Measurements from ENCODE around the gene KCNN3.

KCNN3 gene

DNA sequence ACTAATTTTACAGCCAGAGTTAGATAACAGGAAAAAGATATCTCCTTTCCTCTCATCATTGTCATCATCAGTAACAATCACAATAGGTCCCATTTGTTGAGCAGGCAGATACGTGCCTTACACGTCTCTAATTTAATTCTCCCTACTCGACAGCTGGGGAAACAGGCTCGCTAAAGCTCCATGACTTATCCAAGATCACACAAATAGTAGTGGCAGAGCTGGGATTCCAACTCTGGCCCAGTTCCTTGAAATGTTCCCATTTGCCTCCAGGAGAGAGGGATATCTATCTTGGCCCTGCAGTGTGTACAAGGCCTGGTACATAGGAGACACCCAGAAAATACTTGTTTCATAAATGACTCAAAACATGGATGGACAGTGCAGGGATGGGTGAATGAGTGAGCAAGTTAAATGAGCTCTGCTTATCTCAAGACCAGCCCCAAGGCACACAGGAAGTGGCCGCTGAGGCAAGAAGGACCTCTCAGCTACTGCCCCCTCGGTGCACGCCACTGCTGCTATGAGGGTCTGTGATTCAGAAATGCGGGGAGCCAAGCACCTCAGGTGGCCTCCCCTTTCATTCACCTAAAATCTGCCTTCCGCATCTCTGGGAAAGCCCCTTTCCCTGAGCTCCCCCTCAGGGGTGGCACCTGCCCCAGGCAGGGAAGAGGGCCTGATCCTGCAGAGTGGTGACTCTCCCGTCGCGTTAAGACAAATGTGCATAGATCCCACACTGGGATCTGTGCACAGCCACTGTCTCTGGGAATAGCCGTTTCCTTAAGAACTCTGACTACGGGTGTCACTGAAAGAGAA lies 3.6 kb downstream of the KCNN3 start:
- H3K9me3 ChIP-seq, result no peaks in the 10 kb centered on the region
- peaks cover 65% of the 10 kb centered on the region for H3K27me3 ChIP-seq
- no peaks in the 10 kb centered on the region for H3K36me3 ChIP-seq
- TF ChIP-seq, protein P1, sequence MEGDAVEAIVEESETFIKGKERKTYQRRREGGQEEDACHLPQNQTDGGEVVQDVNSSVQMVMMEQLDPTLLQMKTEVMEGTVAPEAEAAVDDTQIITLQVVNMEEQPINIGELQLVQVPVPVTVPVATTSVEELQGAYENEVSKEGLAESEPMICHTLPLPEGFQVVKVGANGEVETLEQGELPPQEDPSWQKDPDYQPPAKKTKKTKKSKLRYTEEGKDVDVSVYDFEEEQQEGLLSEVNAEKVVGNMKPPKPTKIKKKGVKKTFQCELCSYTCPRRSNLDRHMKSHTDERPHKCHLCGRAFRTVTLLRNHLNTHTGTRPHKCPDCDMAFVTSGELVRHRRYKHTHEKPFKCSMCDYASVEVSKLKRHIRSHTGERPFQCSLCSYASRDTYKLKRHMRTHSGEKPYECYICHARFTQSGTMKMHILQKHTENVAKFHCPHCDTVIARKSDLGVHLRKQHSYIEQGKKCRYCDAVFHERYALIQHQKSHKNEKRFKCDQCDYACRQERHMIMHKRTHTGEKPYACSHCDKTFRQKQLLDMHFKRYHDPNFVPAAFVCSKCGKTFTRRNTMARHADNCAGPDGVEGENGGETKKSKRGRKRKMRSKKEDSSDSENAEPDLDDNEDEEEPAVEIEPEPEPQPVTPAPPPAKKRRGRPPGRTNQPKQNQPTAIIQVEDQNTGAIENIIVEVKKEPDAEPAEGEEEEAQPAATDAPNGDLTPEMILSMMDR (IDR thresholded peaks at IDR 0.05), result no peak
- H3K27ac ChIP-seq, result no peak overlapping the region
- H3K4me3 ChIP-seq (ENCODE audit: low read depth in 1 of 2, low read length in 1 of 2), result no peak overlapping the region
- H3K4me1 ChIP-seq (ENCODE audit: control insufficient read depth in 1 of 2, insufficient read depth in 1 of 2, low read depth in 1 of 2, low read length in 1 of 2), result peaks cover 4% of the 10 kb centered on the region in 2 experiments

DNA sequence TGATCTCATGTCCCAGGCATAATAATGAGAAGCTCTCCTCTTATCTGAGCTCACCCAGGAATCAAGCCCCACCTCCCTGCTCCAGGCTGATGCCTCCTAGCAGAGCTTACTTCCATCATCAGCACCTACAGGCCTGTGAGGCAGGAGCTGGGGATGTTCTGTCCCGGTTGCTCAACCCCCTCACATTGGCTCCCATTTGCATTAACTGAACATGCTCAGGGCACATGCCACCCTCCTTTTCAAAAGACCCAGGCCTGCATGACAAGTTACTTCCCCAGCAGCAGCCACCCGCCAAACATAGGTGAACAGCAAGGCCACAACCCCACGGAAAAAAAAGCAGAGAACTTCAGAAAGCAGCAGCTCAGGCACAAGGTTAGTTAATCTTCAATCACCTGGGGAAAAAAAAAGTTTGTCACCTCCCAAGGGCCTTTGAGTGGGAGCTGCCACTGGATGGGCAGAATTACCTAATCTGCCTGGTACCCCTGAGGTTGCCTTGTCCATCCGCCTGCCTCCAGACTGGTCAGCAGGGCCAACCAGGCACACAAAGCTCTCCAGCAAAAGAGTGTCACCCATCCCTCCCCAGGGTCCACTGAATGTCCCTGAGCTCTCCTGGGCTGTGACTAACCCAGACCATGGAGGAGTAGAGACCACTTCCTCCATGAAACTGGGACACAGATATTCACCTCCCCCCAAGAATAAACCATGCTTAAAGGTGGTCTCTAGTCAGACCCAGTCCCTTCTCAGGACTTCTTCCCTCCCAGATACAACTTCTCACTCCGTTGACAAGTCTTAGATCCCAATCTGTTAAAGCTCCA lies 4.4 kb downstream of the KCNN3 start:
- Histone ChIP-seq H3K27me3 (peaks cover 61% of the 10 kb centered on the region), H3K4me3 (ENCODE audit: low read depth in 1 of 2, low read length in 1 of 2) (no peak overlapping the region), H3K4me1 (ENCODE audit: control insufficient read depth in 1 of 2, insufficient read depth in 1 of 2, low read depth in 1 of 2, low read length in 1 of 2) (peaks cover 4% of the 10 kb centered on the region in 2 experiments), H3K9me3 (no peaks in the 10 kb centered on the region), H3K27ac (no peak overlapping the region), H3K36me3 (no peaks in the 10 kb centered on the region)
- TF ChIP-seq, protein P1 (IDR thresholded peaks at IDR 0.05), result no peak

DNA sequence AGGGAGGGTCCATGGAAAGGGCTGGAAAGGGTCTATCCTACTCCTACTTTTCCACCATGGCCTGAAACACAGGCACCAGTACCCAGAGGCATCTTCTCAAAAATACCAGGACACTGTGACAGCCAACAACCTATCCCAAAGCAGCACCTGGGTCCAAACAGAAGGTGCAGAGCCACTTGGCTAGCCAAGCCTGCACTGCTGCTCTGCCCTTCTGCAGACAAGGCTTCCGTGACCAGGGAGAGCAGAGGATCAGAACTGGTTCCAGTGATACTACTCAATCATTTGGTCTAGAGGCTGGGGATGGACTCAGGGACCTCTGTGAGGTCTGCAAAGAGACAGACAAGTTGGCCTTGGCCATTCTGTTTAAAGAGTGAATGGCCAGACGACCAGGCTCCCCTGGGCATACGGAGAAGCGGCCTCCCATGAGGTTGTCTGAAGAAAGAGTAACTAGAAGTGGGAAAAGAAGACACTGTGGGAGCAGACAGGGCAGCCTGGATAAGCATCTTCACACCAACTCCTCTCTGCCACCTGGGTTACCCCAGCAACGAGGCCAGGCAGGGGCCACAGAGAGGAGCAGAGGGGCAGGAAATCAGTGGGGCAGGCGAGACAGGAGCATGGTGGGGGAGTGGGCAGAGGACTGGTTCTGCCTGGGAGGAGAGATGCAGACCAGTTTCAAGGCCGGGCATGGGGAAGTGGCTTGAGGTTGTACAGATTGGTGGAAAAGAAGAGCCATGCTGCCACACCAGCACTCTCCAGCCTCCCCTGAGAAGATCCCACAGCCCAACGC lies 5.7 kb downstream of the KCNN3 start:
- no peak overlapping the region for H3K27ac ChIP-seq
- H3K4me1 ChIP-seq (ENCODE audit: control insufficient read depth in 1 of 2, insufficient read depth in 1 of 2, low read depth in 1 of 2, low read length in 1 of 2), result no peaks in the 10 kb centered on the region
- H3K4me3 ChIP-seq (ENCODE audit: low read depth in 1 of 2, low read length in 1 of 2), result no peak overlapping the region
- no peaks in the 10 kb centered on the region for H3K36me3 ChIP-seq
- TF ChIP-seq, protein P1 (IDR thresholded peaks at IDR 0.05), result no peak
- H3K9me3 ChIP-seq, result no peaks in the 10 kb centered on the region
- peaks cover 53% of the 10 kb centered on the region for H3K27me3 ChIP-seq

GRCh38 chr1:154863315-154864174 lies 6.5 kb downstream of the KCNN3 start:
- no peaks in the 10 kb centered on the region for H3K4me1 ChIP-seq (ENCODE audit: control insufficient read depth in 1 of 2, insufficient read depth in 1 of 2, low read depth in 1 of 2, low read length in 1 of 2)
- no peak overlapping the region for H3K4me3 ChIP-seq (ENCODE audit: low read depth in 1 of 2, low read length in 1 of 2)
- no peaks in the 10 kb centered on the region for H3K9me3 ChIP-seq
- no peak overlapping the region for H3K27ac ChIP-seq
- TF ChIP-seq, protein P1 (IDR thresholded peaks at IDR 0.05), result no peak
- H3K36me3 ChIP-seq, result no peaks in the 10 kb centered on the region
- peaks cover 45% of the 10 kb centered on the region for H3K27me3 ChIP-seq

DNA sequence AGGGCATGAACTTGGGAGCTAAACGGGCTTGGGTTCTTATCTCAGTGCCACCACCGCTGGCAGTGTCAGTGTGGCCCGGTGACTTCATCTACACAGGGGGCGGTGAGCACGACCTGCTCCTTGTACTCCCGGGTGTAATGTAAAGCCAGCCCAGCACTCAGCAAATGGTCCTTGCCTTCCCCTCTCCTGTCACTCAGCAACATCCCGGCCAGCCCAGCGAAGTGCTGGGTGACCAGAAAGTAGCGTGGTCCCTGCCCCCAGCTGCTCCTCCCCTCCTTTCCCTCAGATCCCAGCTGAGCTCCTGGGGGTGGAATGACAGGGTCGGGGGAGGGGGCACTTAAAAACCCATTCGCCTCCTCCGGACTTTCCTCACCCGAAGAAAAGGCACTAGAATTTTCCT lies 7.2 kb downstream of the KCNN3 start:
- no peaks in the 10 kb centered on the region for H3K4me1 ChIP-seq (ENCODE audit: control insufficient read depth in 1 of 2, insufficient read depth in 1 of 2, low read depth in 1 of 2, low read length in 1 of 2)
- H3K4me3 ChIP-seq (ENCODE audit: low read depth in 1 of 2, low read length in 1 of 2), result no peak overlapping the region
- H3K27me3 ChIP-seq, result peaks cover 39% of the 10 kb centered on the region
- H3K36me3 ChIP-seq, result no peaks in the 10 kb centered on the region
- TF ChIP-seq, protein P1 (IDR thresholded peaks at IDR 0.05), result no peak
- no peaks in the 10 kb centered on the region for H3K9me3 ChIP-seq
- no peak overlapping the region for H3K27ac ChIP-seq
